Adrenal gland (tissue), 12 donors: ENCODE results near the gene TLE2. TPM values are rescaled to one million over a fixed set of nuclear protein-coding genes. Genes with fewer than 3 reads are reported as not detected.

ENCODE experiments used
- DNase-seq, 7 donors: peaks; one replicate each; pipeline ENCODE4 v3.0.0-alpha.2; 2019 to 2020
- H3K27ac ChIP-seq, 5 donors: fragments of 200-600 bp; sonication (generic) in 4 of 5; 1 replicate in 3 of 5; 2 replicates in 2 of 5; pipeline versions ENCODE4 v1.5.1 to v1.8.0; 2016 to 2020; ENCODE audit warnings: mild to moderate bottlenecking in 1 of 5
- H3K27me3 ChIP-seq: fragments of 200-600 bp; 2 replicates; pipeline ENCODE4 v1.8.0; 2021
- H3K36me3 ChIP-seq, 2 donors: fragments of 200-600 bp; replicated peaks in 1 of 2; 1 replicate in 1 of 2; 2 replicates in 1 of 2; pipeline versions ENCODE4 v1.5.1 to v1.8.0; 2018 to 2022
- H3K4me1 ChIP-seq, 2 donors: fragments of 200-600 bp; replicated peaks in 1 of 2; 1 replicate in 1 of 2; 2 replicates in 1 of 2; pipeline versions ENCODE4 v1.5.1 to v1.8.0; 2018 to 2021
- H3K4me3 ChIP-seq, 4 donors: fragments of 200-600 bp; sonication (generic) in 3 of 4; one replicate each; pipeline ENCODE4 v1.5.1; 2016 to 2018
- H3K9me3 ChIP-seq, 3 donors: fragments of 200-600 bp; sonication (generic) in 1 of 3; replicated peaks in 1 of 3; 1 replicate in 2 of 3; 2 replicates in 1 of 3; pipeline versions ENCODE4 v1.5.1 to v1.8.0; 2016 to 2021
- POLR2A ChIP-seq, 2 donors: fragments of 450-650 bp; IDR thresholded peaks; one replicate each; pipeline ENCODE4 v1.6.1; 2017; ENCODE audit warnings: antibody characterized with exemption in 2 of 2, mild to moderate bottlenecking in 2 of 2, moderate library complexity in 1 of 2
- WGBS, 4 donors: extraction: QIAGEN DNeasy Blood & Tissue Kit in 2 of 4; methylation state at CpG; one replicate each; pipeline versions ENCODE4 v1.1.5 to v1.1.7; 2013 to 2017; 5-methylcytosine and 5-hydroxymethylcytosine counted together
- intact Hi-C, 2 donors: fragments of 100-400 bp; cut with DNase I; formaldehyde crosslinking; loops; one replicate each; pipeline versions ENCODE4 v1.14.1 to v1.15.0; 2022 to 2023
- polyA plus RNA-seq, 3 donors: library from polyadenylated mRNA; stranded (reverse); fragments of 200-250 nt in 2 of 3; fragments of 350-450 nt in 1 of 3; fragmentation: Illumina TruSeq in 1 of 3; extraction: RNeasy Lipid Tissue Mini Kit (QIAGEN cat#74804) in 1 of 3; gene quantifications; one replicate each; pipeline ENCODE4 v1.2.3, GENCODE V29; 2013 to 2014
- total RNA-seq, 9 donors: library from RNA; depleted of rRNA in 4 of 9; stranded (reverse); fragments of >200 nt in 4 of 9; fragments of 120-200 nt in 1 of 9; fragmentation: NEBNext Ultra II Directional in 1 of 9; extraction: Animal tissue kit (Norgen Biotek cat#: 25700) in 1 of 9; gene quantifications; one replicate each; pipeline versions ENCODE4 v1.1.0 to v1.2.4, GENCODE V29; 2013 to 2023
- TF ChIP-seq, protein P1 (sequence below), 6 experiments: fragments of 450-650 bp in 4 of 6; fragments of 200-600 bp in 2 of 6; sonication (generic) in 1 of 6; IDR thresholded peaks; 1 replicate in 5 of 6; 2 replicates in 1 of 6; pipeline versions ENCODE4 v1.5.1 to v1.8.0; 2016 to 2021; ENCODE audit warnings: antibody characterized with exemption in 6 of 6, mild to moderate bottlenecking in 2 of 6, moderate library complexity in 1 of 6
- donor health status: healthy with polysubstance abuse.
- donor health status: Bipolar disorder and iron deficiency.
- donor health status: DM: yes; HTN: yes; CAD: no.
- donor health status: DM: no; HTN: no; CAD: no.
- donor health status: DM: no; HTN: no; CAD: no.
- donor health status: DM: yes; HTN: yes; CAD: no.

Gene TLE2
- total and polyA plus RNA-seq, 12 donors = 4.0 to 106 (median 57.2) TPM

DNA sequence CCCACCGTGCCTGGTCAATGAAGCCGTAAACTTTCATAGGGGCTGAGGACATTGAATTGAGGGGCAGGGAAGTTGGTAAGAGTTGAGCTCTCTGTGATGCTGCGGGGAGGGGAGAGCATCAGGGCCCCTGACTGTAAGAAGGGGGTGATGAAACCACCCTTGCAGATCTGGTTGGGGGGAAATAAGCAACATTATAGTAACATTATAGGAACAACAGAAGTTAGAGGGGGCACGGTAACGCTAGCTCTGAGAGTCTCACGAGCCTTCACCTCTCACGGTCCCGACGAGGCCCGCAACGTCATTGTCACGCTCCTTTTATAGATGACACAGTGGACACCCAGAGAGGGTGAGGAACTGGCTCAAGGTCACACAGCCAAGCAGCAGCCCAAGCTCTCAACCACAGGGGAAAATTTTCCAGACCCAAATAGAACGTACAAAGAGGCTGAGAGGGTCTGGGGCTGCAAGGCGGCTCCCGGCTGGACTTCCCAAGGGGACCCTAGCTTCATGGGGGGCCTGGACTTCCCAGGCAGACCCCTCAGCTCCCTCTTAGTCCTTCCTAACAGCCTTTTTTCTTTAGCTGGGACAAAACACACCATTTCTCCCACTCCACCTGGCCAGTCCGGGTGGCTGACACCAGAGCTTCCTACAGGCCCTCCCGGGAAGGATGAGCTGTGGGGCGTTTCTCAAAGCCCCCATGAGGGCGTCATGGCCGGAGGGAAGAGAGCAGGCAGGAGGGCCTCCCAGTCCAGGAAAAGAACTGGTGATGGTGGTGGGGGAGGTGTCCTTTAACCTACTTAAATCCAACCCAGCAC lies 29.1 kb upstream of the TLE2 start:
- Histone ChIP-seq H3K36me3 (peaks cover 0 to 54% of the 10 kb centered on the region in 2 donors), H3K27ac (peak overlapping the region; percentile 82 to 97 (median 93)), H3K4me1 (peaks cover 48 to 69% of the 10 kb centered on the region in 2 donors), H3K27me3 (no peaks in the 10 kb centered on the region), H3K9me3 (no peaks in the 10 kb centered on the region), H3K4me3 (peak overlapping the region in 1 of 4 donors; percentile 44)
- peak; percentile 80 to 95 (median 91) for DNase-seq
- 39 to 48% (median 43%) methylated on average over 15 to 20 of the region's 20 CpGs for WGBS, 4 donors
- TF ChIP-seq, protein P1, sequence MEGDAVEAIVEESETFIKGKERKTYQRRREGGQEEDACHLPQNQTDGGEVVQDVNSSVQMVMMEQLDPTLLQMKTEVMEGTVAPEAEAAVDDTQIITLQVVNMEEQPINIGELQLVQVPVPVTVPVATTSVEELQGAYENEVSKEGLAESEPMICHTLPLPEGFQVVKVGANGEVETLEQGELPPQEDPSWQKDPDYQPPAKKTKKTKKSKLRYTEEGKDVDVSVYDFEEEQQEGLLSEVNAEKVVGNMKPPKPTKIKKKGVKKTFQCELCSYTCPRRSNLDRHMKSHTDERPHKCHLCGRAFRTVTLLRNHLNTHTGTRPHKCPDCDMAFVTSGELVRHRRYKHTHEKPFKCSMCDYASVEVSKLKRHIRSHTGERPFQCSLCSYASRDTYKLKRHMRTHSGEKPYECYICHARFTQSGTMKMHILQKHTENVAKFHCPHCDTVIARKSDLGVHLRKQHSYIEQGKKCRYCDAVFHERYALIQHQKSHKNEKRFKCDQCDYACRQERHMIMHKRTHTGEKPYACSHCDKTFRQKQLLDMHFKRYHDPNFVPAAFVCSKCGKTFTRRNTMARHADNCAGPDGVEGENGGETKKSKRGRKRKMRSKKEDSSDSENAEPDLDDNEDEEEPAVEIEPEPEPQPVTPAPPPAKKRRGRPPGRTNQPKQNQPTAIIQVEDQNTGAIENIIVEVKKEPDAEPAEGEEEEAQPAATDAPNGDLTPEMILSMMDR (IDR thresholded peaks at IDR 0.05) = no peak
- TF ChIP-seq POLR2A (IDR thresholded peaks at IDR 0.05) = peak in 1 of 2 donors; percentile 66
- intact Hi-C loops = no loop called here

DNA sequence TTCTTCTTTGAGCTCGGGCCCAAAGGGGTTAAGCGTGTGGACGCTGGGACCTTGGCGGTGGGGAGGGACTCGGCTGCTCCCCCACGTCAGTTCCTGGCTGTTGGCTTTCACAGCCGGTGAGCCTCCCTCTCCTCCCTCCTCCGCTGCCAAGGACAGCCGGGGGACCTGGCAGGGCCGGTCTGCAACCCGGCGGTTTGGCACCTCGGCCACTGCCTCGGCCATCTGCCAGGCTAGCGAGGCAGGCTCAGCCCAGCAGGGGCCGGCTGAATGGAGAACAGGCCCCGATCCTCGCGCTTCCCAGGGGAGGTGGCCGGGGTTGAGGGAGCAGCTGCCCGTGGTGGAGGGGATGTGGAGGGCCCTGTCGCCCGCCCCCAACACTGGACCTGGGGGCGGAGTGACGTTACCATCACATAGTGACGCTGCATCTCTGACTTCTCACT lies 28.2 kb upstream of the TLE2 start:
- intact Hi-C loops = no loop called here
- Histone ChIP-seq H3K4me3 (peak overlapping the region in 1 of 4 donors; percentile 44), H3K9me3 (no peaks in the 10 kb centered on the region), H3K27me3 (no peaks in the 10 kb centered on the region), H3K27ac (peak overlapping the region; percentile 82 to 97 (median 93)), H3K36me3 (peaks cover 0 to 59% of the 10 kb centered on the region in 2 donors), H3K4me1 (peaks cover 43 to 63% of the 10 kb centered on the region in 2 donors)
- peak in 1 of 2 donors; percentile 71 for TF ChIP-seq POLR2A (IDR thresholded peaks at IDR 0.05)
- TF ChIP-seq, protein P1 (IDR thresholded peaks at IDR 0.05) = peak in 4 of 6 experiments; percentile 4 to 47 (median 39)
- 14 to 35% (median 21%) methylated on average over 19 to 26 of the region's 26 CpGs; no CpG with 5 or more reads in 1 of the 4 donors for WGBS, 4 donors
- DNase-seq = peak; percentile 93 to 98 (median 96)

DNA sequence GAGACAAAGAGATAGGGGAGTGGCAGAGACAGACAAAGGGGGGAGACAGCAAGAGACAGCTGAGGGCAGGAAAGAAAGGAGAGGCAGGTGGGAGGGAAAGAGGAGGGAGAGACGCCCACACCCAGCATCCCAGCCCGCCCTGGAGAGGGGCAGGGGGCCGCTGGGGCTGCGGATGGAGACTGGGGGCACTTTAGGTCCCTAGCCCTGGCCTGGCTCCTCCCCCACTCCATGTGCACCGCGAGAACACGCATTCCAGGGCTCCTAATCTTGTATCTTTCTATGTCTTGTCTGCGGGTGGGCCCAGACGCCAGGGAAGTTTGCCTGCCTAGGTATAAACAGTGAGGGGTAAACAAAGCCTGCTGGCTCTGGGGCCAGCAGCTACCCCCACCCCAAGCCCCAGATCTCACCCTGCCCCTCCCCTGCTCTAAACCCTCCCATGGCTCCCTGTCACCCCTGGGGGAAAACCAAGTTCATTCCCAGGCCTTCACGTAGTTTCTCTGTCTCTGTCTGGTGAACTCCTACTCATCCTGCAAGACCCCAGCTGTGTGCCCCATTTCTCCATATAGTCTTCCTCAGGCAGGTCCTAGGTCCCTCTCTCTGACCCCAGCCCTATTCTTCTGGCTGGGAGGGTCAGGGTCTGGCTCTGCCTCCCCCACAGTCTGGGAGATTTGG lies 27.5 kb upstream of the TLE2 start:
- H3K27ac ChIP-seq = peak overlapping the region in 4 of 5 donors; percentile 82 to 97 (median 94)
- WGBS, 4 donors = 39 to 62% (median 49%) methylated on average over 8 to 10 of the region's 10 CpGs
- intact Hi-C loops = no loop called here
- no peak for DNase-seq
- no peaks in the 10 kb centered on the region for H3K27me3 ChIP-seq
- H3K9me3 ChIP-seq = no peaks in the 10 kb centered on the region
- H3K4me3 ChIP-seq = peak overlapping the region in 1 of 4 donors; percentile 9
- peaks cover 43 to 63% of the 10 kb centered on the region in 2 donors for H3K4me1 ChIP-seq
- TF ChIP-seq, protein P1 (IDR thresholded peaks at IDR 0.05) = no peak
- no peak for TF ChIP-seq POLR2A (IDR thresholded peaks at IDR 0.05)
- peaks cover 0 to 59% of the 10 kb centered on the region in 2 donors for H3K36me3 ChIP-seq
